WTC11 (cell line): ENCODE results near the gene PPP4R3B. TPM values are rescaled to one million over a fixed set of nuclear protein-coding genes. Genes with fewer than 3 reads are reported as not detected.

Source experiments
- ATAC-seq: fragments of 200-7000 bp; cut with Tn5 transposase; 2 replicates; pipeline ENCODE4 v1.10.0; 2021; ENCODE audit warnings: mild to moderate bottlenecking, moderate library complexity
- CTCF ChIA-PET: fragments of 300-600 bp; sonication (Branson Sonifier 250); formaldehyde crosslinking; loops from one replicate; lab custom pipeline; 2021; ENCODE audit warnings: antibody characterized with exemption; lab: Charles Lee
- POLR2A ChIA-PET: fragments of 350-600 bp; sonication (Branson Sonifier 250); formaldehyde crosslinking; loops from one replicate; lab custom pipeline; 2021; ENCODE audit warnings: antibody characterized with exemption; lab: Charles Lee
- DNase-seq: peaks from one replicate; pipeline ENCODE4 v3.0.0; 2021; ENCODE audit warnings: low spot score
- H3K27ac Mint-ChIP-seq: 2 replicates; pipeline ENCODE4 v1.8.0; 2021; ENCODE audit warnings: mixed read lengths
- H3K27me3 Mint-ChIP-seq: 2 replicates; pipeline ENCODE4 v1.8.0; 2021; ENCODE audit warnings: low read depth, mild to moderate bottlenecking, moderate library complexity, mixed read lengths
- H3K36me3 Mint-ChIP-seq: 2 replicates; pipeline ENCODE4 v1.8.0; 2021; ENCODE audit warnings: mixed read lengths
- H3K4me1 Mint-ChIP-seq: 2 replicates; pipeline ENCODE4 v1.8.0; 2022; ENCODE audit warnings: mixed read lengths
- H3K4me3 Mint-ChIP-seq: 2 replicates; pipeline ENCODE4 v1.8.0; 2021; ENCODE audit warnings: mild to moderate bottlenecking, moderate library complexity, mixed read lengths
- H3K9me3 Mint-ChIP-seq: 2 replicates; pipeline ENCODE4 v1.8.0; 2021; ENCODE audit warnings: mixed read lengths
- CREB1 ChIP-seq: sonication (generic); formaldehyde crosslinking; IDR thresholded peaks from 2 replicates; pipeline ENCODE4 v1.8.0; 2023; ENCODE audit warnings: mild to moderate bottlenecking, missing genetic modification reagents
- E2F4 ChIP-seq: sonication (generic); formaldehyde crosslinking; IDR thresholded peaks from 2 replicates; pipeline ENCODE4 v1.8.1; 2022; ENCODE audit warnings: low read depth, mild to moderate bottlenecking, moderate library complexity, missing genetic modification reagents, borderline replicate concordance
- EMX1 ChIP-seq: fragments of 250-450 bp; sonication (Bioruptor Pico); IDR thresholded peaks from 2 replicates; pipeline ENCODE4 v1.8.0; 2021; ENCODE audit warnings: mild to moderate bottlenecking
- ESRRA ChIP-seq: sonication (generic); formaldehyde crosslinking; IDR thresholded peaks from 2 replicates; pipeline ENCODE4 v1.8.1; 2022; ENCODE audit warnings: mild to moderate bottlenecking, missing genetic modification reagents, borderline replicate concordance
- ETV6 ChIP-seq: sonication (generic); formaldehyde crosslinking; IDR thresholded peaks from 2 replicates; pipeline ENCODE4 v1.8.1; 2022; ENCODE audit warnings: mild to moderate bottlenecking, missing genetic modification reagents
- FOXJ3 ChIP-seq: sonication (generic); formaldehyde crosslinking; IDR thresholded peaks from 2 replicates; pipeline ENCODE4 v1.9.0; 2021; ENCODE audit warnings: missing genetic modification reagents, mild to moderate bottlenecking, borderline replicate concordance
- FOXK1 ChIP-seq: sonication (generic); formaldehyde crosslinking; IDR thresholded peaks from 2 replicates; pipeline ENCODE4 v1.8.0; 2022; ENCODE audit warnings: mild to moderate bottlenecking, moderate library complexity, missing genetic modification reagents
- FOXP1 ChIP-seq: sonication (generic); formaldehyde crosslinking; IDR thresholded peaks from 2 replicates; pipeline ENCODE4 v1.8.0; 2022; ENCODE audit warnings: missing genetic modification reagents, mild to moderate bottlenecking, moderate library complexity, borderline replicate concordance
- IRF2 ChIP-seq: sonication (generic); formaldehyde crosslinking; IDR thresholded peaks from 2 replicates; pipeline ENCODE4 v1.8.0; 2022; ENCODE audit warnings: low read depth, missing genetic modification reagents, borderline replicate concordance
- MYBL2 ChIP-seq: sonication (generic); formaldehyde crosslinking; IDR thresholded peaks from 2 replicates; pipeline ENCODE4 v1.8.1; 2023; ENCODE audit warnings: mild to moderate bottlenecking, moderate library complexity, missing genetic modification reagents
- PREB ChIP-seq: sonication (generic); formaldehyde crosslinking; IDR thresholded peaks from 2 replicates; pipeline ENCODE4 v1.8.1; 2022; ENCODE audit warnings: mild to moderate bottlenecking, missing genetic modification reagents, moderate library complexity, borderline replicate concordance
- RELA ChIP-seq: sonication (generic); formaldehyde crosslinking; IDR thresholded peaks from 2 replicates; pipeline ENCODE4 v1.8.1; 2022; ENCODE audit warnings: missing genetic modification reagents, mild to moderate bottlenecking, borderline replicate concordance
- TCF7 ChIP-seq: sonication (generic); formaldehyde crosslinking; IDR thresholded peaks from 2 replicates; pipeline ENCODE4 v1.8.0; 2022; ENCODE audit warnings: mild to moderate bottlenecking, low read depth, missing genetic modification reagents, moderate library complexity
- ZNF138 ChIP-seq: sonication (generic); formaldehyde crosslinking; conservative IDR thresholded peaks from 2 replicates; pipeline ENCODE4 v1.8.1; 2022; ENCODE audit warnings: mild to moderate bottlenecking, moderate library complexity, missing genetic modification reagents
- ZNF416 ChIP-seq: fragments of 250-450 bp; sonication (Bioruptor Pico); IDR thresholded peaks from 2 replicates; pipeline ENCODE4 v1.9.0; 2021; ENCODE audit warnings: mild to moderate bottlenecking, inconsistent platforms
- ZNF425 ChIP-seq: fragments of 250-450 bp; sonication (Bioruptor Pico); conservative IDR thresholded peaks from 2 replicates; pipeline ENCODE4 v1.9.0; 2021; ENCODE audit warnings: mild to moderate bottlenecking
- total RNA-seq: library from RNA; stranded (reverse); gene quantifications from 3 replicates; pipeline ENCODE4 v1.2.3, GENCODE V29; 2021
- TF ChIP-seq, protein P1 (sequence below): fragments of 250-450 bp; sonication (Bioruptor Pico); IDR thresholded peaks from 2 replicates; pipeline ENCODE4 v1.9.0; 2021; ENCODE audit warnings: mild to moderate bottlenecking
- TF ChIP-seq, protein P2 (sequence below): sonication (generic); formaldehyde crosslinking; IDR thresholded peaks from 2 replicates; pipeline ENCODE4 v1.8.0; 2022; ENCODE audit warnings: mild to moderate bottlenecking, missing genetic modification reagents
- TF ChIP-seq, protein P3 (sequence below): fragments of 250-450 bp; sonication (Bioruptor Pico); IDR thresholded peaks from 2 replicates; pipeline ENCODE4 v1.9.0; 2021; ENCODE audit warnings: moderate library complexity, mild to moderate bottlenecking, inconsistent platforms, borderline replicate concordance
- TF ChIP-seq, protein P4 (sequence below): sonication (generic); formaldehyde crosslinking; IDR thresholded peaks from 2 replicates; pipeline ENCODE4 v1.8.1; 2022; ENCODE audit warnings: low read depth, missing genetic modification reagents, borderline replicate concordance
- TF ChIP-seq, protein P5 (sequence below): sonication (generic); formaldehyde crosslinking; IDR thresholded peaks from 2 replicates; pipeline ENCODE4 v1.8.1; 2023; ENCODE audit warnings: mild to moderate bottlenecking, missing genetic modification reagents

PPP4R3B gene
- total RNA-seq, 1 experiment from 2014 or later: 39.0 TPM

GRCh38 chr2:55565613-55566012 lies 51.8 kb downstream of the PPP4R3B start:
- ATAC-seq (no peak), DNase-seq (no peak)
- Mint-ChIP-seq H3K27me3 (no peaks in the 10 kb centered on the region), H3K27ac (no peak overlapping the region), H3K4me1 (no peaks in the 10 kb centered on the region), H3K9me3 (peaks cover 27% of the 10 kb centered on the region), H3K4me3 (no peak overlapping the region), H3K36me3 (peaks cover 66% of the 10 kb centered on the region)
- ChIA-PET CTCF (no interaction called here), POLR2A (no interaction called here)
- TF ChIP-seq ETV6 (CRISPR knock-in tag) (no peak), EMX1 (CRISPR knock-in tag) (no peak), ESRRA (CRISPR knock-in tag) (no peak), FOXP1 (CRISPR knock-in tag) (no peak), ZNF416 (CRISPR knock-in tag) (no peak), ZNF425 (CRISPR knock-in tag) (no peak)
- TF ChIP-seq, protein P1, sequence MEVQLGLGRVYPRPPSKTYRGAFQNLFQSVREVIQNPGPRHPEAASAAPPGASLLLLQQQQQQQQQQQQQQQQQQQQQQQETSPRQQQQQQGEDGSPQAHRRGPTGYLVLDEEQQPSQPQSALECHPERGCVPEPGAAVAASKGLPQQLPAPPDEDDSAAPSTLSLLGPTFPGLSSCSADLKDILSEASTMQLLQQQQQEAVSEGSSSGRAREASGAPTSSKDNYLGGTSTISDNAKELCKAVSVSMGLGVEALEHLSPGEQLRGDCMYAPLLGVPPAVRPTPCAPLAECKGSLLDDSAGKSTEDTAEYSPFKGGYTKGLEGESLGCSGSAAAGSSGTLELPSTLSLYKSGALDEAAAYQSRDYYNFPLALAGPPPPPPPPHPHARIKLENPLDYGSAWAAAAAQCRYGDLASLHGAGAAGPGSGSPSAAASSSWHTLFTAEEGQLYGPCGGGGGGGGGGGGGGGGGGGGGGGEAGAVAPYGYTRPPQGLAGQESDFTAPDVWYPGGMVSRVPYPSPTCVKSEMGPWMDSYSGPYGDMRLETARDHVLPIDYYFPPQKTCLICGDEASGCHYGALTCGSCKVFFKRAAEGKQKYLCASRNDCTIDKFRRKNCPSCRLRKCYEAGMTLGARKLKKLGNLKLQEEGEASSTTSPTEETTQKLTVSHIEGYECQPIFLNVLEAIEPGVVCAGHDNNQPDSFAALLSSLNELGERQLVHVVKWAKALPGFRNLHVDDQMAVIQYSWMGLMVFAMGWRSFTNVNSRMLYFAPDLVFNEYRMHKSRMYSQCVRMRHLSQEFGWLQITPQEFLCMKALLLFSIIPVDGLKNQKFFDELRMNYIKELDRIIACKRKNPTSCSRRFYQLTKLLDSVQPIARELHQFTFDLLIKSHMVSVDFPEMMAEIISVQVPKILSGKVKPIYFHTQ (CRISPR knock-in tag): no peak
- TF ChIP-seq, protein P2, sequence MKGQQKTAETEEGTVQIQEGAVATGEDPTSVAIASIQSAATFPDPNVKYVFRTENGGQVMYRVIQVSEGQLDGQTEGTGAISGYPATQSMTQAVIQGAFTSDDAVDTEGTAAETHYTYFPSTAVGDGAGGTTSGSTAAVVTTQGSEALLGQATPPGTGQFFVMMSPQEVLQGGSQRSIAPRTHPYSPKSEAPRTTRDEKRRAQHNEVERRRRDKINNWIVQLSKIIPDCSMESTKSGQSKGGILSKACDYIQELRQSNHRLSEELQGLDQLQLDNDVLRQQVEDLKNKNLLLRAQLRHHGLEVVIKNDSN (CRISPR knock-in tag): no peak

- Mint-ChIP-seq H3K9me3 (peaks cover 32% of the 10 kb centered on the region), H3K27me3 (no peaks in the 10 kb centered on the region), H3K4me1 (no peaks in the 10 kb centered on the region), H3K4me3 (no peak overlapping the region), H3K27ac (no peak overlapping the region), H3K36me3 (peaks cover 79% of the 10 kb centered on the region)
- CTCF ChIA-PET: no interaction called here
- no peak for DNase-seq
- ATAC-seq: no peak
- POLR2A ChIA-PET: no interaction called here
- TF ChIP-seq, protein P3, sequence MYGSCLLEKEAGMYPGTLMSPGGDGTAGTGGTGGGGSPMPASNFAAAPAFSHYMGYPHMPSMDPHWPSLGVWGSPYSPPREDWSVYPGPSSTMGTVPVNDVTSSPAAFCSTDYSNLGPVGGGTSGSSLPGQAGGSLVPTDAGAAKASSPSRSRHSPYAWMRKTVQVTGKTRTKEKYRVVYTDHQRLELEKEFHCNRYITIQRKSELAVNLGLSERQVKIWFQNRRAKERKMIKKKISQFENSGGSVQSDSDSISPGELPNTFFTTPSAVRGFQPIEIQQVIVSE (CRISPR knock-in tag): no peak
- TF ChIP-seq ZNF138 (CRISPR knock-in tag): no peak
- no peak for TF ChIP-seq ZNF425 (CRISPR knock-in tag)
- TF ChIP-seq TCF7: no peak
- TF ChIP-seq CREB1 (CRISPR knock-in tag): no peak
- no peak for TF ChIP-seq RELA
- TF ChIP-seq FOXJ3 (CRISPR knock-in tag): no peak
- TF ChIP-seq, protein P4, sequence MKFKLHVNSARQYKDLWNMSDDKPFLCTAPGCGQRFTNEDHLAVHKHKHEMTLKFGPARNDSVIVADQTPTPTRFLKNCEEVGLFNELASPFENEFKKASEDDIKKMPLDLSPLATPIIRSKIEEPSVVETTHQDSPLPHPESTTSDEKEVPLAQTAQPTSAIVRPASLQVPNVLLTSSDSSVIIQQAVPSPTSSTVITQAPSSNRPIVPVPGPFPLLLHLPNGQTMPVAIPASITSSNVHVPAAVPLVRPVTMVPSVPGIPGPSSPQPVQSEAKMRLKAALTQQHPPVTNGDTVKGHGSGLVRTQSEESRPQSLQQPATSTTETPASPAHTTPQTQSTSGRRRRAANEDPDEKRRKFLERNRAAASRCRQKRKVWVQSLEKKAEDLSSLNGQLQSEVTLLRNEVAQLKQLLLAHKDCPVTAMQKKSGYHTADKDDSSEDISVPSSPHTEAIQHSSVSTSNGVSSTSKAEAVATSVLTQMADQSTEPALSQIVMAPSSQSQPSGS (CRISPR knock-in tag): no peak
- TF ChIP-seq, protein P5, sequence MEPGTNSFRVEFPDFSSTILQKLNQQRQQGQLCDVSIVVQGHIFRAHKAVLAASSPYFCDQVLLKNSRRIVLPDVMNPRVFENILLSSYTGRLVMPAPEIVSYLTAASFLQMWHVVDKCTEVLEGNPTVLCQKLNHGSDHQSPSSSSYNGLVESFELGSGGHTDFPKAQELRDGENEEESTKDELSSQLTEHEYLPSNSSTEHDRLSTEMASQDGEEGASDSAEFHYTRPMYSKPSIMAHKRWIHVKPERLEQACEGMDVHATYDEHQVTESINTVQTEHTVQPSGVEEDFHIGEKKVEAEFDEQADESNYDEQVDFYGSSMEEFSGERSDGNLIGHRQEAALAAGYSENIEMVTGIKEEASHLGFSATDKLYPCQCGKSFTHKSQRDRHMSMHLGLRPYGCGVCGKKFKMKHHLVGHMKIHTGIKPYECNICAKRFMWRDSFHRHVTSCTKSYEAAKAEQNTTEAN (CRISPR knock-in tag): no peak
- TF ChIP-seq IRF2 (CRISPR knock-in tag): no peak
- no peak for TF ChIP-seq MYBL2 (CRISPR knock-in tag)
- TF ChIP-seq FOXK1: no peak
- no peak for TF ChIP-seq PREB (CRISPR knock-in tag)
- no peak for TF ChIP-seq E2F4 (CRISPR knock-in tag)
Observed at GRCh38 chr2:55560855-55561254, 56.6 kb downstream of the PPP4R3B start.
